ENCODE results near the gene MME. TPM values are rescaled to one million over a fixed set of nuclear protein-coding genes. Genes with fewer than 3 reads are reported as not detected.
A peak's percentile ranks its signal among the peaks of the same experiment; 100 is the strongest.

Gene MME
- polyA plus RNA-seq (ENCODE audit: insufficient read length in 12 of 12): 10 to 100 TPM in 10 of 12 donors, 1 to 10 TPM in 1, not detected in 1; 7.1 to 30.9 (median 15.1) TPM
- long read RNA-seq, donor 1: 0 reads
- long read RNA-seq, donor 2, partial matches to known transcripts: 0 of 1 reads
- long read RNA-seq, donor 2, other reads (novel, unspliced or antisense): 0 of 1 reads
- long read RNA-seq, donor 3, full-length matches to known transcripts: 2 of 2 reads
- long read RNA-seq, donor 3, partial matches to known transcripts: 0 of 2 reads
- long read RNA-seq, donor 3, other reads (novel, unspliced or antisense): 0 of 2 reads
- long read RNA-seq, donor 4, partial matches to known transcripts: 0 of 1 reads
- long read RNA-seq, donor 4, other reads (novel, unspliced or antisense): 0 of 1 reads
- long read RNA-seq, donor 5, full-length matches to known transcripts: 1 of 1 reads
- long read RNA-seq, donor 5, partial matches to known transcripts: 0 of 1 reads
- long read RNA-seq, donor 5, other reads (novel, unspliced or antisense): 0 of 1 reads
- long read RNA-seq, donor 6, partial matches to known transcripts: 0 of 1 reads
- long read RNA-seq, donor 6, other reads (novel, unspliced or antisense): 0 of 1 reads
- long read RNA-seq, donor 7: 0 reads
- long read RNA-seq, donor 8: 0 reads
- long read RNA-seq, donor 9: 0 reads
- long read RNA-seq, donor 10: 0 reads
- long read RNA-seq, donor 11, full-length matches to known transcripts: 2 of 2 reads
- long read RNA-seq, donor 11, partial matches to known transcripts: 0 of 2 reads
- long read RNA-seq, donor 11, other reads (novel, unspliced or antisense): 0 of 2 reads

DNA sequence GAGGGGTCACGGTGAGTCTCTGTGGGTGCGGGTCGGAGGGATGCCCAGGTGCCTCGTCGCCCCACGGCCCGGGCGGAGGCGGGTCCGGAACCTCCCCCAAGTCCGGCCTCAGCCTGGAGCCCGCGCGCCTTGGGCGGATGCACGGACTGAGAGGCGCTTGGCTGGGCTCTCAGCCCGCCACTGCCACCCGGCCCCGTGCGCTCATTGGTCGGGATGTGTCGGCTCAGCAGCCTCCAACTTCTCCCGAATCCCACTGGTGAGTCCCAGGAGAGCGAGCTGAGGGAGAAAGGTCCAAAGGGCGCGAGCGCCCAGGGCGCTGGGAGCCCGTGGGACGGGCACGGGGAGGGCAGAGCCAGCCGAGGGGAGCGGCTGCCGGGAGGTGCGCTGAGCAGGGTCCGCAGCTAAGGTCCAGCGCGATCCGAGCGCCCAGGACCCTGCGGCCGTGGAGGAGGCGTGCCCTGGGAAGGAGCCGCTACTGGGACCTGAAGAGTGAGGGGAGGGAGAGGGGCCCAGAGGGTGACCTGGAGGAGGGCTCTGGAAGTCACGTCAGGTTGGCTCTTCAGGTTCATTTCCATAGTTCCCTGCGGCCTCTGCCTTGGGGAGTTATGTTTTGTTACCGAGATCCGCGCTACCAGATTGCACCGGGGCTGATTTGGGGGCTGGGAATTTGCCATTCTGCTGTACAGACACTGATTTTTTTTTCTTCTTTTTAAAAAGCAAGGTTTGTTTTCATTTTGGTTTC, at the start of gene MME:
Gene MME (plus strand): TSS at position 574 of the 742 bp plus-strand sequence. CDS start 3,849 bp downstream, outside the sequence.
- DNase-seq: peak; percentile 29

DNA sequence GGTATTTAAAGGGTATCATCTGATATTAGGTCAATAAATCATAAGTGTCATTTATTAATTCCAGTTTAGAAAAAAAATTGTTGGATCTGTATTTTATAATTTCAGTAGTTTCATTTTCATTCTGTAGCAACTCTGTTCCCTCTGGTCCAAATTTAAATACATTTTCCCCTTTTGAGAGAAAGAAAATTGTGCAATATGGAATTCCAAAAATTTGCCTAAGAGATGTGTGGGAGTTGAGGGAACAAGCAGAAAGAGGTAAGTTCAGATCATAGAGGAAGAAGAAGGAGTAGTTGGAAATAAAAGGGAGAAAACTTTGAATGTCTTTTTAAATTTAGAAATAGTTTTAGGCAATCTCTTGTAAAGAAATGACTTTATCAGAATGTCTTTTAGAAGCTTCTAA, 48.9 kb upstream of the MME start:
- no peak for DNase-seq

DNA sequence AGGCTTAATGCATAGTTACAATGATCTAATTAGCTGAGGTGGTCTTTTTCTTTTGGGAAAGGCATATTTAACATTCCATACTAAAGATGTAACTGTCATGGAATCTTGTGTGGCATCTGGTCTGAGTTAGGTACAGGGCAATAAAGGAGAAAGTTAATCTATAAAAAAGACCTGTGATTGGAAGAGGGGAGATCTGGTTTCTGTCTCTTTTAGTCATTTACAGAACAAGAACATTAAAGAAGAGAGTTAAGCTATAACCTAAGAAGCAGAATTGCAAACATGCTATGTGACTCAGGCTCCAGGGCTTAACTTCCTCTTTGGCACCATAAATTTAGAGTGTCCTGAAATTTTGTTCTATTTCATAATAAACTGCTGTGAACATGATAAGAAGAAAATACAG, 47.2 kb upstream of the MME start:
- no peak for DNase-seq

DNA sequence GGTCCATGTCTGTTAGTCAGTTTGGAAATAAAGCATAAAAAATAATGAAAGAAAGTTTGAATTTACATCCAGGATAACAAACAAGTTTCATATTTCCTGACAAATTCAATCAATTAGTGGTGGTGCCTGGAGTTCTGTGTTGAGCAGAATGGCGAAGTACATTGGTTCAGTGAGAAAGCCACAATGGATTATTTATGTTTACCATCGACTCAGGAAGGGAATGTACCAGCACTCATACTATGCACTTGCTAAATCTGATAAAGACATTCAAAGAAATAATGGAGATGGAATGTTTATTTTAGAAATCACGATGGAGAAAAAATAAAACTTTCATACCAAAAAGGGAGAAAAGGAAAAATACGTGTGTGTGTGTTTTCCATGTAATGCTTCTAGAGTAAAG, 45.3 kb upstream of the MME start:
- no peak for DNase-seq

DNA sequence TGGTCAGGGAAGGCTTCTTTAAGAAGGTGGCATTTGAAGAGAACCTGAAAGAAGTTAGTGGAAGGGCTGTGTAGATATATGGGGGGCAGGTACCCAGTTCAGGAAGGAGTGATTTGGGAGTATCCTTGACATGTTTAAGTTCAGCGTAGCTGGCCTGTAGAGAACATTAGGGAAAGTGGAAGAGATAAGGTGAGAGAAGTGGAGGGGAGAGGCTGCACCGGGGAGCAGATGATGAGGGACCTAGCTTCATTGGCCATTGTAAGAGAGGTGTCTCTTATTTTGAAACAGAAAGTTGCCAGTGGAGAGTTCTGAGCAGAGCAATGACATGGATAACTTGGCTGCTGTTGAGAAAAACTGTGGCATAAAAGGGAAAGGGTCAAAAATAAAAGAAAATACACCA, 44.6 kb upstream of the MME start:
- DNase-seq: no peak

DNA sequence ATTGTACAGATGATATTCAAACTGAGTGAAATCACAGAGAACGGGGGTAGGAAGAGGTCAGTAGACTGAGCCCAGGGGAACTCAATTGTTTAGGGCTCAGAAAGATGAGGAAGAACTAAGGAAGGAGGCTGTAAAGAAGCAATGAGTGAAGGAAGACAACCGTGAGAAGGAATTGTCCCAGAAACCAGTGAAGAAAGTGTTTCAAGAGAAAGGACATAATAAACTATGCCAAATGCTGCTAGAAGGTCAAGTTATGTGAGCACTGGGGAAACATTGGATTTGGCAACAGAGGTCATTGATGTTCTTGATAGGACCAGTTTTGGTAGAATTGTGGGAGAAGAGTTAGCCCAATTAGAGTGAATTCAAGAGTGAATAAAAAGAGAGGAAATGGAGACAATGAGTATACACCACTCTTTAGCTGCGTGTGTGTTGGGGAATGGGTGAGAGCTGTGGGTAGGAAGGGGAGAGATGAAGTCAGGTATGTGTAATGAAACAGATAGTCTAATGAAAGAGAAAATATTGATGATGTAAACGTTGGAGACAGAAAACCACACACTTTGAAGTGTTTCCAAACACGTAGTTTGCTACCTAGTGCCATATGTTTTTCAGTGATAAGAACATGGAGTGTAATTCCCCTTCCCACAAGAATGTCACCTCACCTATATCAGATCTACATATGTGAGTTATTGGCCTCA, 42.5 kb upstream of the MME start:
- no peak for DNase-seq

DNA sequence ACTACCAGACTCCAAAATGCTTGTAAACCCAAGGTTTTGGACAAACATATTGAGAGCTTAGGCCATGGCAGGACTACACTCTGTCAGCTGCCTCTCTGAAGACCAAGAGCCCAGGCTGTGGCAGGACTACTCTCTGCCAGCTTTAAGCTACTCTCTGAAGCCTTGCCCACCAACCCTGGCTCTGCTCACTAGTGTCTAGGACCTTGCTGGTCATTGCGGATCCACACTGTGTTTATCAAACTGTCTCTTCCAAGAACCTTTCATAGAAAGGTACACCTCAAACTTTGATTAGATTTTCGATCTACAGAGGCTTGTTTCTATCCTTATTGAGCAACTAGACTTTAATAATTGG, 41.9 kb upstream of the MME start:
- no peak for DNase-seq

DNA sequence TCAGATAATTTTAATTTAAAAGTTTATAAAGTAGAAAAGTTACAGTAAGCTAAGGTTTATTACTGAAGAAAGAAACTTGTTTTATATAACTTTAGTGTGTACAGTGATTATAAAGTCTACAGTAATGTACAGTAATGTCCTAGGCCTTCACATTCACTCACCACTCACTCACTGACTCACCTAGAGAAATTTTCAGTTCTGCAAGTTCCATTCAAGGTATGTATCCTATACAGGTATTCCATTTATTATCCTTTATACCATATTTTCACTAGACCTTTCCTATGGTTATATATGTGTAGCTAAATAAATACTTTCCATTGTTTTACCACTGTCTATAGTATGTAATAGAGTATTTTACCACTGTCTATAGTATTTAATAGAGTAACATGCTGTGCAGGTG, 33.2 kb upstream of the MME start:
- DNase-seq: no peak

DNA sequence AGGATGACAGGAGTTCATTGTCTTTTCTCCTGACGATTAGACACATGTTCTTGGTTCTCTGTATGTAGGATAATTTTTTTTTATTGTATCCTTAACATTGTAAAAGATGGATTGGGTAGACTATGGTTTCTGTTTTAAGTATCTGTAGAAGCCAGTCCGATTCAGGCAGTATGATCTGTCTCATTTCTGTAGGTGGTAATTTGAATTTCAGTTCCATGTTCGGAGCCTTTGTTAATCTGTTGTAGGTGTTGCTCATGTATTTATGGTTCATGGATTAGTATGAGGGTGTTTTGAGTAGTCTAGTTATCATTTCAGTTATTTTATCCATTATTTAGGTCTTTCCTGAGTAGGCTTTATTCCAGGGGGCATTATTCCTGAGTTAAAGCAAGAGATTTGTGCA, 32.4 kb upstream of the MME start:
- no peak for DNase-seq

DNA sequence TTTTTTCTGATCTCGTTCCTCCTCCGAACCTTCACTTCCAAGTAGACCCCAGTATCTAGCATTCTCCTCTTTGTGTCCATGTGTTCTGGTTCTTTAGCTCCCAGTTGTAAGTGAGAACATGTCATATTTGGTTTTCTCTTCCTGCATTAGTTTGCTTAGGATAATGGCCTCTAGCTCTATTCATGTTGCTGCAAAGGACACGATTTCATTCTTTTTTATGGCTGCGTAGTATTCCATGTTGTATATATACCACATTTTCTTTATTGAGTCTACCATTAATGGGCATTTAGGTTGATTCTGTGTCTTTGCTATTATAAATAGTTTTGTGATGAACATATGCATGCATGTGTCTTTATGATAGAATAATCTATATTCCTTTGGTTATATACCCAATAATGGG, 30.2 kb upstream of the MME start:
- DNase-seq: no peak

DNA sequence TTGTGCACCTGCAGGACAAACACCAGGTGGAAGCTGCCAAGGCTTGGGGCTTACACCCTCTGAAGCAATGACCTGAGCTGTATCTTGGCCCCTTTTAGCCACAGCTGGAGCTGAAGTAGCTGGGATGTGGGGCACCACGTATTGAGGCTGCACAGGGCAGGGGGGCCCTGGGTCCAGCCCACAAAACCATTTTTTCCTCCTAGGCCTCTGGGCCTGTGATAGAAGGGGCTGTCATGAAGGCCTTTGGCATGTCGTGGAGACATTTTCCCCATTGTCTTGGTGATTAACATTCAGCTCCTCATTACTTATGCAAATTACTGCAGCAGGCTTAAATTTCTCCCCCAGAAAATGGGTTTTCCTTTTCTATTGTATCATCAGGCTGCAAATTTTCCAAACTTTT, 27.6 kb upstream of the MME start:
- no peak for DNase-seq

DNA sequence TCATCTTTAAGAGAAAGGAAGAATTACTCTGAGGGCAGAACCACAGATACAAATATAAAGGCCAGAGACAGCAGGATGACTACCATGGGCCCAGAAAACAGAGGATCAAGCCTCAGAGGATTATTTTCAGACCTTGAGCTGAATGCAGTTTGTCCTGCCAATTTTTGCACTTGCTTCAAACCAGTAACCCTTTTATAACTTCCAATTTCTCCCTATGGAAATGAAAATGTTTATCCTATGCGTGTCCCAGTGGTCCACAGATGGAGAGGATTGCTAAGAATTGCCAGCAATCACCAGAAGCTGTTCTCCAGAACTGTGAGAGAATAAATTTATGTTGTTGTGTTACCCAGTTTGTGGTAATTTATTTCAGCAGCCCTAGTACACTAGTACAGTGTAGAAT, 26.4 kb upstream of the MME start:
- DNase-seq: no peak

DNA sequence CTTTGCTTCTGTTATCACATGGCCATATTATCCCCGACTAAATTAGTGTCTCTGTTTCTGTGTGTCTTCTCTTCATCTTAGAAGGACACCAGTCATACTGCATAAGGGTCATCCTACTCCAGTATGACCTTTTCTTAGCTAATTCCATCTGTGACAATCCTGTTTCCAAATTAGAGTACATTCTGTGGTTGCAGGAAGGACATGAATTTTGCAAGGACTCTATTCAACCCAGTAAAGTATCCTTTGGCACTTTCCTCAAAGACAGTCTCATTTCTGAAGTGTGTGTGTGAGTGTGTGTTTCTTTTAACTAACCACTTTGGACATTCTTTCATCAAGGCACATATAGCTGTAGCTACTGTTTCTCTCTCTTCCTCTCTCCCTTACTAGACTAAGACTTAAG, 15.2 kb upstream of the MME start:
- no peak for DNase-seq

DNA sequence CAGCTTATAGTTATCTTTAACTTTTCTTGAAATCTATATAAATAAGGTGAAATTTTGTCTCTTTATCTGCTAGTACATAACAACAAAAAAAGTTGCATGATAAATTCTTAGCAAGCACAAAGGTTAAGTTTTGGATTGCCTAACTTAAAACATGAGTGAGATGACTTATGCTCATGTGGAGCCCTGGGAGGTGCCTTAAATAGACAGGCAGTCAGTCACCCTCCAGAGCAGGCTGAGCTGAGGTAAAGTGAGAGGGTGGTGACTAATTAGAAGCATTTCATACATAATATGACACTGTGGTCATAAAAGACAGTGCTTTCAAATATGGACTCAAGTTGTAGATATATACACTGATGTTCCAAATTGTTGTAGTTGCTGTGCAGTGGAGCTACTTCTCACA, 14.6 kb upstream of the MME start:
- no peak for DNase-seq

DNA sequence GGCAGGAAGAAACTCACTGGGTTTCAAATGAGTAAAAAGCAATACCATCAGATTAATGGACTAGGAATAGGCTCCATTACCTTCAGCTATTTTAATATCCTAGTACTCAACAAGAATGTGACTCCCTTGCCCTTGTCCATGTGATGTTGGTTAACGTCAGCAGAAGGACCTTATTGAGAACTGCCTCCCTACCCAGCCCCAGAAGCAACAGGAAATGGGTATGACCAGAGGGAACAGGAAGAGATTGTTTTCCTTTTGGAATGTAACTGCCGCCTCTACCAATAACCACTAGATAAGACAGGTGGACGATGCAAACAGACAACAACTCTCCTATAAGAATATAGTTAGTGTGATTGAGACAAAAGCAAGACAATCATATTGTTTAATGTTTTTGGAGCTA, 10.4 kb upstream of the MME start:
- DNase-seq: no peak

DNA sequence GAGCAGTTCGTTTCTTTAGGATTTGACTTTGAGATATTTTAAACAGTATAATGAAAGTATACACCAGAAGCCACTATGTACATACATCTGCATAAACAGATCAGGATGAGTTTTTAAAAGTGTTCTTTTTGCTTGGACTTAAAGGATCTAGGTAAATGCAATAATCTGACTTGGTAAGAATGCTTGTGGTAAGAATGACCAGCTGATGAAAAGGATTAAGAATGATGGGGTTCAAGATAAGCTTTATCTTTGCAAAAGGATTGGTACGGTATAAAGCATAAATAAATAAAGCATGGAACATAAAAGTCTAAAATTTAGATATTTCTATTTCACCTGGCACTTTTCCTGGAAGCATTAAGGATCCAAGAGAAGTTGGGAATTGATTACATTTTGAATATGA, 9.8 kb upstream of the MME start:
- DNase-seq: no peak

DNA sequence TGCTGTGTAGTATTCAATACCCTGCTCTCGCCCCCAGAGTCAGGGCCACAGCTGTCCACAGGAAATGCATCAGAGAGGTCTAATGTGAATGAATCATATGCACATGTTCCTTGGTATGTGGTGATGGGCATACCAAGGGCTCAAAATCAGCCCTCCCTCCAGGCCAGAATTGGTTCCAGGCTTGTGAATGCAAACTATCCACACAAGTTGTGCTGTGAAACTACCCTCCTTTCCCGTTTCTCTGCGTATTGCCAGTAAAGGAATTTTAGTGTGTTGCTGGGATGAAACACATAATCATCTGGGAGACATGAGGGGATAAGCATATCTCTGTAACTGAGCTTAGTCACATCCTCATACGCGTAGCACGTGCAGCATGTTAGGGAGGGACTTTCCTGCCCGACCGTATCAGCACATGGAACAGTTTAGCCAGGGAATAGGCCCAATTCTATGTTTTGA, 9.2 kb upstream of the MME start:
- no peak for DNase-seq

DNA sequence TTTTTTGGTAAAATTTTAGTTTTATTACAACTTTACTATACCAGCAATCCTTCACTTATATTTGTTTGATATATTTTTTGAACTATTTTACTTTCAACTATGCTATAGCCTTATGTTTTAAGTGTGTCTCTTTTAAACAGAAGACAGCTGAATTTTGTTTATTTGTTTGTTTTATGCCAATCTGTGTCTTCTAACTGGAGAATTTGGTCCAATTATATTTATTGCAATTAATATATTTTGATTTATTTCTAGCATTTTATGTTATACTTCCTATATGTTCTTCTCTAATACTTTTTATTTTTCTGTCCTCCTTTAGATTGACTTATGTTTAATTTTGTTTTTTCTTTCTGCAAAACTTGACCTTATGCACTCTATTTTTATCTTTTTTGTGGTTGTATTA, 4.9 kb upstream of the MME start:
- DNase-seq: no peak

DNA sequence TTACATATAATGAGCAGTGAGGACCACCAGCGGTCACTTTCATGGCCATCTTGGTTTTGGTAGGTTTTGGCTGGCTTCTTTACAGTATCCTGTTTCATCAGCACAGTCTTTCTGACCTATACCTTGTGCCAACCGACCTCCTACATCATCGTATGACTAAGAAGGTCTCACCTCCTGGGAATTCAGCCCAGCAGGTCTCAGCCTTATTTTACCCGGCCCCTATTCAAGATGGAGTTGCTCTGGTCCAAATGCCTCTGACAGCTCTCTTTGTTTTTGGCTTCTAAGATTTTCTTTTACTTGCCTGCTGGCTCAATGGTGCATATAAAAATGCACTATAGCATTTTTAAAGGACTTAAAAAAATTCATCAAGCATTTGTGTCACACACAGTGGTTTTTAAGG, 3.2 kb upstream of the MME start:
- no peak for DNase-seq

DNA sequence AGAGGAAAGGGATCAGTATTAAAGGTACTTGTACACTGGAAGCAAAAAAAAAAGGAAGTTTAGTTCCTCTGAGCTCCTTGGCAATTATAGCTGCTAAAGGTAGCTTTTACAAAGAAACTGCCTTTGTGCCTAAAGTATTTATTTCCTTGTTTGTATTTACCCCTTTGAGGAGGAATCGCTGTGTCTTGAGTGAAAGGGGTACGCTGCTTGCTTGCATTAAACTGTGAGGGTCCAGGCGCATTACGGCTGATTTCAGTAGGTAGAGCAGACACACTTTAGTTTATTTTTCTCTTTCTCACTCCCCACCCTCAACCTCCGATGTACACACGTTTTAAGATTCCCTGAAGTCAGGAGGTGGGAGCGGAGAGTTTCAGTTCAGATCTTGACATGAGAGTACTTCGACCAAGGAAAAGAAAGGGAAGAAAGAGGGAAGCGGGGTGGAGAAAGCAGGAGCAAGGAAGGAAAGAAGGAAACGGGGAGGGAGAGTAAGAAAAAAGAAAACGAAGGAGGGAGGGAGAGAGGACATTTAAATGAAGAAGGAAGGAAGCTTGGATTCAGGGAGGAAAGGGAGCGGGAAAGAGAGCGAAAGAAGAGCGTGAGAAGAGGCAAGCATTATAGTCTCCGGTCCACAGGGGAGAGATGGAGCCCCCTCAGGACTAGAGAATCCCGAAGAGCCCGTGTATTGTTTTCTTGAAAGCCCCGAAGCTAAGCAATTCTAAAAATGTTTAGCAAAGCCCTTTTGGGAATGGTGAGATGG, 1.2 kb upstream of the MME start:
- peak; percentile 12 for DNase-seq

DNA sequence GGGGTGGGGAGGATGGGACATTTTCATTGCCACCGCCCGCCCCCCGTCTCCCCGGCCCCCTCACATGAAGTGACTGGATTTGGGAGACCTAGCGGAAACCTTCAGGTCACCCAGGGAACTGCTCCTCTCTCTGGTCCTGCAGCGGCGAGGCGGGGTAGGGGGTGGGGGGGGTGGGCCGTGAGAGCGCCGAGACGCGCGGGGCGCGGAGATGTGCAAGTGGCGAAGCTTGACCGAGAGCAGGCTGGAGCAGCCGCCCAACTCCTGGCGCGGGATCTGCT, 712 bp upstream of the MME start:
- DNase-seq: peak; percentile 28

DNA sequence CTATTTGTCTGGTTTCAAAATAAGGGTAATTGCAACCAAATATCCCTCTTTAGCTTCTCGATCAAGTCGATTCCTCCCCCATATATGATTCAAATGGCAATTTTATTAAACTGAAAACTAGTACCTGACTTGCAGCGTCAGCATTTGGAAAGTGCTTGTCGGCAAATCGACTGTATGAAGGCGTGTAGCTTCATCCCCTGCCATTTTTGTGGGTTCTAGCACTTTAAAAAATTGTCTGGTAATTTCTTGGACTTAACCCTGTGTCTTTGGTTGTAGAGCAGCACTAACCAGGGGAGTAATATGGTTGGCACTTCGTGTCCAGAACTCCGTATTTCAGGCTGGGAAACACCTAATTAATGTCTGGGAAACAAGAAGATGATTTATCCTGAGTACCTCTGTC, 573 bp downstream of the MME start:
- DNase-seq: peak; percentile 19
